Measurements from ENCODE around the gene LEFTY1. TPM values are rescaled to one million over a fixed set of nuclear protein-coding genes. Genes with fewer than 3 reads are reported as not detected.

The LEFTY1 gene
- total RNA-seq, 1 donor: not detected

- no peak overlapping the region for H3K27ac ChIP-seq (ENCODE audit: low read depth, low read length)
- H3K36me3 ChIP-seq (ENCODE audit: insufficient read depth, low read length): peaks cover 30% of the 10 kb centered on the region
Measured at GRCh38 chr1:225868631-225869330, 20.2 kb downstream of the LEFTY1 start.

GRCh38 chr1:225866981-225867380 lies 22.0 kb downstream of the LEFTY1 start:
- Histone ChIP-seq H2AFZ (ENCODE audit: low read length) (no peak overlapping the region), H4K20me1 (ENCODE audit: insufficient read depth, low read length) (peaks cover 18% of the 10 kb centered on the region), H3K27me3 (ENCODE audit: insufficient read depth, low read length) (no peaks in the 10 kb centered on the region), H3K9me3 (ENCODE audit: low read depth, low read length) (no peaks in the 10 kb centered on the region), H3K4me2 (ENCODE audit: insufficient read depth, low read length) (no peak overlapping the region), H3K4me1 (ENCODE audit: insufficient read depth, low read length) (peaks cover 37% of the 10 kb centered on the region), H3K27ac (ENCODE audit: low read depth, low read length) (no peak overlapping the region), H3K4me3 (ENCODE audit: insufficient read depth, low read length) (no peak overlapping the region), H3K36me3 (ENCODE audit: insufficient read depth, low read length) (peaks cover 30% of the 10 kb centered on the region), H3K79me2 (ENCODE audit: insufficient read depth, low read length) (no peaks in the 10 kb centered on the region)
- peak; percentile 74 for DNase-seq (ENCODE audit: insufficient read length, low spot score, missing footprints)
- TF ChIP-seq CTCF (IDR thresholded peaks at IDR 0.05; ENCODE audit: extremely low read depth, low read depth, low read length): no peak

More at GRCh38 chr1:225868631-225869330, 20.2 kb downstream of the LEFTY1 start:
- Histone ChIP-seq H3K4me1 (ENCODE audit: insufficient read depth, low read length) (peaks cover 34% of the 10 kb centered on the region), H3K27me3 (ENCODE audit: insufficient read depth, low read length) (no peaks in the 10 kb centered on the region), H3K4me2 (ENCODE audit: insufficient read depth, low read length) (no peak overlapping the region), H2AFZ (ENCODE audit: low read length) (no peak overlapping the region), H3K9me3 (ENCODE audit: low read depth, low read length) (no peaks in the 10 kb centered on the region), H3K79me2 (ENCODE audit: insufficient read depth, low read length) (no peaks in the 10 kb centered on the region), H3K4me3 (ENCODE audit: insufficient read depth, low read length) (no peak overlapping the region), H4K20me1 (ENCODE audit: insufficient read depth, low read length) (peaks cover 16% of the 10 kb centered on the region)
- DNase-seq (ENCODE audit: insufficient read length, low spot score, missing footprints): no peak
- TF ChIP-seq CTCF (IDR thresholded peaks at IDR 0.05; ENCODE audit: extremely low read depth, low read depth, low read length): no peak

- no peak overlapping the region for H2AFZ ChIP-seq (ENCODE audit: low read length)
Measured at GRCh38 chr1:225866061-225866837, 22.7 kb downstream of the LEFTY1 start.

More at GRCh38 chr1:225866061-225866837, 22.7 kb downstream of the LEFTY1 start:
- peak overlapping the region; percentile 51 for H3K27ac ChIP-seq (ENCODE audit: low read depth, low read length)
- H3K27me3 ChIP-seq (ENCODE audit: insufficient read depth, low read length): no peaks in the 10 kb centered on the region
- H3K4me2 ChIP-seq (ENCODE audit: insufficient read depth, low read length): peak overlapping the region; percentile 36
- no peak overlapping the region for H3K4me3 ChIP-seq (ENCODE audit: insufficient read depth, low read length)
- peaks cover 36% of the 10 kb centered on the region for H3K36me3 ChIP-seq (ENCODE audit: insufficient read depth, low read length)
- peak; percentile 91 for DNase-seq (ENCODE audit: insufficient read length, low spot score, missing footprints)
- H3K4me1 ChIP-seq (ENCODE audit: insufficient read depth, low read length): peaks cover 30% of the 10 kb centered on the region
- peaks cover 18% of the 10 kb centered on the region for H4K20me1 ChIP-seq (ENCODE audit: insufficient read depth, low read length)
- no peak for TF ChIP-seq CTCF (IDR thresholded peaks at IDR 0.05; ENCODE audit: extremely low read depth, low read depth, low read length)
- H3K9me3 ChIP-seq (ENCODE audit: low read depth, low read length): no peaks in the 10 kb centered on the region
- H3K79me2 ChIP-seq (ENCODE audit: insufficient read depth, low read length): no peaks in the 10 kb centered on the region

Measured in osteoblast (primary cell).